K562 (cell line): ENCODE measurements around the gene PSRC1. TPM values are rescaled to one million over a fixed set of nuclear protein-coding genes. Genes with fewer than 3 reads are reported as not detected.
A peak's percentile ranks its signal among the peaks of the same experiment; 100 is the strongest.

ENCODE experiments used
- ARHGAP35 ChIP-seq: fragments of 450-650 bp; IDR thresholded peaks from 2 replicates; pipeline ENCODE4 v1.6.1; 2018; ENCODE audit not compliant: partially characterized antibody
- ASH1L ChIP-seq: fragments of 450-650 bp; IDR thresholded peaks from 2 replicates; pipeline ENCODE4 v1.6.1; 2018; ENCODE audit warnings: borderline replicate concordance, mild to moderate bottlenecking, low read depth; ENCODE audit not compliant: partially characterized antibody
- CHD1 ChIP-seq: fragments of 200-600 bp; sonication (generic); IDR thresholded peaks from one replicate; pipeline ENCODE4 v1.6.1; 2012; ENCODE audit warnings: mild to moderate bottlenecking, moderate library complexity, low read length, inconsistent platforms
- HINFP ChIP-seq: fragments of 450-650 bp; conservative IDR thresholded peaks from 2 replicates; pipeline ENCODE4 v1.6.1; 2016; ENCODE audit warnings: missing genetic modification characterization, low read depth, mild to moderate bottlenecking, control low read depth, missing compliant biosample characterization
- HNRNPUL1 ChIP-seq: fragments of 200-400 bp; formaldehyde crosslinking; IDR thresholded peaks from 2 replicates; pipeline ENCODE4 v1.6.1; 2017; ENCODE audit warnings: low read length
- MAFF ChIP-seq: IDR thresholded peaks from 2 replicates; pipeline ENCODE4 v1.6.1; 2012; ENCODE audit warnings: low read length, improper control_type of control experiment
- RB1 ChIP-seq: fragments of 450-650 bp; IDR thresholded peaks from 2 replicates; pipeline ENCODE4 v1.6.1; 2017; ENCODE audit warnings: low read depth, mild to moderate bottlenecking
- RREB1 ChIP-seq: fragments of 250-450 bp; sonication (Bioruptor Pico); IDR thresholded peaks from 2 replicates; pipeline ENCODE4 v1.4.0; 2020
- ZNF347 ChIP-seq: fragments of 450-650 bp; formaldehyde crosslinking; IDR thresholded peaks from 2 replicates; pipeline ENCODE4 v1.4.0; 2020; ENCODE audit warnings: low read depth, mild to moderate bottlenecking, moderate library complexity
- ZNF395 ChIP-seq: fragments of 200-800 bp; sonication (Bioruptor generic); IDR thresholded peaks from 2 replicates; pipeline ENCODE4 v1.6.1; 2017; ENCODE audit warnings: missing genetic modification characterization, missing compliant biosample characterization
- polyA plus RNA-seq, 8 experiments: library from polyadenylated mRNA; depleted of rRNA in 4 of 8; stranded (reverse) in 5 of 8; unstranded in 3 of 8; fragments of >200 nt; fragmentation: Nextera tagmentation in 2 of 8; fragmentation: Illumina TruSeq in 1 of 8; extraction: Ambion mirVana in 2 of 8; extraction: Trizol in 1 of 8; gene quantifications; 2 replicates each; pipeline versions ENCODE4 v1.2.1 to v1.2.3, GENCODE V29; 2011 to 2014; ENCODE audit warnings: inconsistent platforms in 1 of 8, missing spikeins in 1 of 8
- total RNA-seq, 7 experiments: library from RNA; depleted of rRNA in 6 of 7; stranded (reverse); fragments of >200 nt in 6 of 7; fragmentation: Illumina TruSeq in 2 of 7; extraction: Trizol in 2 of 7; gene quantifications; 2 replicates each; pipeline versions ENCODE4 v1.2.1 to v1.2.3, GENCODE V29; 2011 to 2021; ENCODE audit warnings: low replicate concordance in 1 of 7
- TF ChIP-seq, protein P1 (sequence below), 2 experiments: fragments of 450-650 bp in 1 of 2; sonication (generic) in 1 of 2; formaldehyde crosslinking in 1 of 2; IDR thresholded peaks in 1 of 2; conservative IDR thresholded peaks in 1 of 2; 2 replicates each; pipeline versions ENCODE4 v1.6.1 to v1.8.1; 2016 to 2023; ENCODE audit warnings: mild to moderate bottlenecking in 2 of 2, moderate library complexity in 2 of 2, inconsistent platforms in 1 of 2, missing genetic modification reagents in 1 of 2

The PSRC1 gene
- total and polyA plus RNA-seq, 9 of the 15 experiments (the other 6 are each of a cell fraction or from before 2014, with no cell fraction given) = 6.5 to 65.2 (median 39.3) TPM

DNA sequence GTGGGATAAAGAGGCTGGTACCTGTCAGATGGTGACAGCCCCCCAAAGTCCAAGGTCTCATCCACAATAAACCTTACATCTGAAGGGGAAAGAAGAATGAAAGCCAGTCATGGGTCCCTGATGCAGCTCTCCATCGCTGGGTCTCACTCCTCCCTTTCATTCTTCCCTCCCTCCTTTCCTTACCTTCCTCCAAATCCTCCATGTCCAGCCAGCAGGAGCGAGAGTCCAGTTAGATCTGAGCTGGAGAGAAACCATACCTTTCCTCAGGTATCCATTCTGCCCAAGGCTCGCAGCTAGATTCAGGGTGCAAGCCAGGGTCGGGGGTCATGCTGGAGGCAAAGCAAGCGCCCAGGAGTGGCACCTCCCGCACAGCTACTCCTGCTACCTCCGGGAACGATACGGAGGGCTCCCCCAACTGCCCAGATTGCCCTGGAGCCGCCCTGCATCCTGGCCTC, 421 bp downstream of the PSRC1 start (continued):
- TF ChIP-seq MAFF (no peak), CHD1 (no peak), RREB1 (CRISPR knock-in tag) (0 out of 2 replicates have a peak, but pooled peaks have one; percentile 11), HINFP (tag) (no peak), ZNF395 (CRISPR knock-in tag) (no peak), HNRNPUL1 (no peak), ARHGAP35 (no peak), ZNF347 (CRISPR knock-in tag) (no peak), RB1 (0 out of 2 replicates have a peak, but pooled peaks have one; percentile 5), ASH1L (no peak)
- TF ChIP-seq, protein P1, sequence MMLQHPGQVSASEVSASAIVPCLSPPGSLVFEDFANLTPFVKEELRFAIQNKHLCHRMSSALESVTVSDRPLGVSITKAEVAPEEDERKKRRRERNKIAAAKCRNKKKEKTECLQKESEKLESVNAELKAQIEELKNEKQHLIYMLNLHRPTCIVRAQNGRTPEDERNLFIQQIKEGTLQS (IDR thresholded peaks at IDR 0.05) = no peak
- TF ChIP-seq, protein P1 (CRISPR knock-in tag; conservative IDR thresholded peaks at IDR 0.05) = no peak
